Aorta (tissue), 5 donors: ENCODE measurements around the gene CIB1. TPM values are rescaled to one million over a fixed set of nuclear protein-coding genes. Genes with fewer than 3 reads are reported as not detected.

Experiments
- ATAC-seq: fragments of 200-7000 bp; cut with Tn5 transposase; one replicate; pipeline ENCODE4 v1.9.1; 2022; ENCODE audit warnings: moderate library complexity; ENCODE audit not compliant: low FRiP score
- DNase-seq, 2 donors: peaks; one replicate each; pipeline ENCODE4 v3.0.0-alpha.2; 2020
- H3K27ac ChIP-seq, 2 donors: one replicate each; pipeline ENCODE4 v1.5.1; 2013; ENCODE audit warnings: low read length in 2 of 2, mild to moderate bottlenecking in 2 of 2, moderate library complexity in 2 of 2, control low read depth in 1 of 2, inconsistent platforms in 1 of 2, low read depth in 1 of 2
- H3K27me3 ChIP-seq, 2 donors: one replicate each; pipeline ENCODE4 v1.6.1; 2013; ENCODE audit warnings: control low read depth in 1 of 2, low read length in 1 of 2, mild to moderate bottlenecking in 1 of 2, moderate library complexity in 1 of 2; ENCODE audit not compliant: insufficient read depth in 2 of 2, control insufficient read depth in 1 of 2
- H3K36me3 ChIP-seq, 2 donors: one replicate each; pipeline ENCODE4 v1.6.1; 2013; ENCODE audit warnings: control low read depth in 1 of 2, low read length in 1 of 2, mild to moderate bottlenecking in 1 of 2; ENCODE audit not compliant: insufficient read depth in 2 of 2, control insufficient read depth in 1 of 2
- H3K4me1 ChIP-seq, 2 donors: one replicate each; pipeline ENCODE4 v1.6.1; 2013; ENCODE audit warnings: low read length in 2 of 2, control low read depth in 1 of 2, mild to moderate bottlenecking in 1 of 2, moderate library complexity in 1 of 2; ENCODE audit not compliant: insufficient read depth in 2 of 2, control insufficient read depth in 1 of 2
- H3K4me3 ChIP-seq, 2 donors: one replicate each; pipeline ENCODE4 v1.5.1; 2013; ENCODE audit warnings: low read length in 2 of 2, control low read depth in 1 of 2, mild to moderate bottlenecking in 1 of 2
- H3K9me3 ChIP-seq: one replicate; pipeline ENCODE4 v1.6.1; 2013; ENCODE audit warnings: mild to moderate bottlenecking, low read length; ENCODE audit not compliant: control insufficient read depth
- WGBS, 2 donors: extraction: QIAGEN DNeasy Blood & Tissue Kit; methylation state at CpG; one replicate each; pipeline ENCODE4 v1.1.7; 2013; 5-methylcytosine and 5-hydroxymethylcytosine counted together
- intact Hi-C, 2 donors: fragments of 100-400 bp; cut with DNase I; formaldehyde crosslinking; loops; one replicate each; pipeline versions ENCODE4 v1.14.2 to v1.15.0; 2022
- polyA plus RNA-seq, 2 donors: library from polyadenylated mRNA; stranded (reverse); fragments of 200-250 nt; gene quantifications; one replicate each; pipeline ENCODE4 v1.2.3, GENCODE V29; 2013
- total RNA-seq, 2 donors: library from RNA; stranded (reverse); fragmentation: NEBNext Ultra II Directional; extraction: Animal tissue kit (Norgen Biotek cat#: 25700); gene quantifications; one replicate each; pipeline ENCODE4 v1.2.1, GENCODE V29; 2021
- donor health status: healthy with polysubstance abuse.
- donor health status: Bipolar disorder and iron deficiency.
- donor health status: DM: no; HTN: no; CAD: no.
- donor health status: DM: no; HTN: no; CAD: no.
- donor health status: DM: yes; HTN: yes; CAD: no.

Gene CIB1
- total and polyA plus RNA-seq, 4 donors, result 35.5 to 128 (median 74.4) TPM

GRCh38 chr15:90200534-90201129 lies 33.1 kb downstream of the CIB1 start:
- H3K9me3 ChIP-seq, result no peaks in the 10 kb centered on the region
- H3K27ac ChIP-seq, result no peak overlapping the region
- H3K27me3 ChIP-seq, result no peaks in the 10 kb centered on the region
- H3K4me3 ChIP-seq, result peak overlapping the region; percentile 68 to 73
- no peaks in the 10 kb centered on the region for H3K36me3 ChIP-seq
- H3K4me1 ChIP-seq, result no peaks in the 10 kb centered on the region
- ATAC-seq (no peak), DNase-seq (peak in 1 of 2 donors; percentile 46)
- intact Hi-C loops, result no loop called here
- 13 to 14% methylated on average over 21 to 24 of the region's 24 CpGs for WGBS, 2 donors

- no peak overlapping the region for H3K27ac ChIP-seq
- H3K36me3 ChIP-seq, result no peaks in the 10 kb centered on the region
- intact Hi-C loops, result no loop called here
- H3K9me3 ChIP-seq, result no peaks in the 10 kb centered on the region
- DNase-seq (no peak), ATAC-seq (no peak)
- H3K4me3 ChIP-seq, result no peak overlapping the region
- WGBS, 2 donors, result 94 to 100% methylated on average over 2 of the region's 2 CpGs
- H3K27me3 ChIP-seq, result no peaks in the 10 kb centered on the region
- H3K4me1 ChIP-seq, result no peaks in the 10 kb centered on the region
These were observed 39.1 kb downstream of the CIB1 start for GRCh38 chr15:90194655-90195054.

- WGBS, 2 donors, result 37 to 41% methylated on average over 16 of the region's 16 CpGs
- no peaks in the 10 kb centered on the region for H3K4me1 ChIP-seq
These were observed 40.6 kb downstream of the CIB1 start for GRCh38 chr15:90192961-90193786.

GRCh38 chr15:90191794-90192509 lies 41.8 kb downstream of the CIB1 start:
- Histone ChIP-seq H3K36me3 (no peaks in the 10 kb centered on the region), H3K27me3 (no peaks in the 10 kb centered on the region), H3K27ac (no peak overlapping the region), H3K4me1 (no peaks in the 10 kb centered on the region), H3K9me3 (no peaks in the 10 kb centered on the region), H3K4me3 (no peak overlapping the region)
- DNase-seq (peak in 1 of 2 donors; percentile 82), ATAC-seq (peak; percentile 61)
- intact Hi-C loops, result no loop called here
- WGBS, 2 donors, result 24 to 25% methylated on average over 7 of the region's 7 CpGs

More at GRCh38 chr15:90192961-90193786, 40.6 kb downstream of the CIB1 start:
- Histone ChIP-seq H3K36me3 (no peaks in the 10 kb centered on the region), H3K27ac (no peak overlapping the region), H3K9me3 (no peaks in the 10 kb centered on the region), H3K27me3 (no peaks in the 10 kb centered on the region), H3K4me3 (no peak overlapping the region)
- intact Hi-C loops, result no loop called here
- ATAC-seq (peak; percentile 47), DNase-seq (peak in 1 of 2 donors; percentile 61)

- DNase-seq (no peak), ATAC-seq (no peak)
- 72 to 80% methylated on average over 3 of the region's 3 CpGs for WGBS, 2 donors
- Histone ChIP-seq H3K9me3 (no peaks in the 10 kb centered on the region), H3K36me3 (no peaks in the 10 kb centered on the region), H3K4me1 (no peaks in the 10 kb centered on the region), H3K27me3 (no peaks in the 10 kb centered on the region), H3K4me3 (no peak overlapping the region), H3K27ac (no peak overlapping the region)
- intact Hi-C loops, result no loop called here
These were observed 42.4 kb downstream of the CIB1 start for GRCh38 chr15:90191344-90191687.

GRCh38 chr15:90190606-90191343 lies 43.0 kb downstream of the CIB1 start:
- Histone ChIP-seq H3K27ac (no peak overlapping the region), H3K27me3 (no peaks in the 10 kb centered on the region), H3K4me1 (no peaks in the 10 kb centered on the region), H3K9me3 (no peaks in the 10 kb centered on the region), H3K4me3 (no peak overlapping the region), H3K36me3 (no peaks in the 10 kb centered on the region)
- ATAC-seq (no peak), DNase-seq (no peak)
- 95% methylated on average over 10 of the region's 10 CpGs for WGBS, 2 donors
- intact Hi-C loops, result no loop called here

- DNase-seq (no peak), ATAC-seq (no peak)
- intact Hi-C loops, result no loop called here
- Histone ChIP-seq H3K27me3 (no peaks in the 10 kb centered on the region), H3K27ac (no peak overlapping the region), H3K9me3 (no peaks in the 10 kb centered on the region), H3K4me3 (no peak overlapping the region), H3K36me3 (no peaks in the 10 kb centered on the region), H3K4me1 (no peaks in the 10 kb centered on the region)
- WGBS, 2 donors, result 92 to 93% methylated on average over 10 of the region's 10 CpGs
These were observed 43.8 kb downstream of the CIB1 start for GRCh38 chr15:90189781-90190467.
